HepG2 (cell line): ENCODE data around the gene POLA1. TPM values are rescaled to one million over a fixed set of nuclear protein-coding genes. Genes with fewer than 3 reads are reported as not detected.

Source experiments
- ATAC-seq: fragments of 200-7000 bp; cut with Tn5 transposase; 3 replicates; pipeline ENCODE4 v1.9.1; 2020; ENCODE audit warnings: mild to moderate bottlenecking, moderate library complexity
- BruUV-seq: library from RNA; stranded (reverse); fragments of 400-500 nt; replicated peaks from 2 replicates; lab custom pipeline; 2021; lab: Mats Ljungman, UMichigan
- CTCF ChIA-PET: fragments of 300-600 bp; formaldehyde crosslinking; extraction: SDS; loops from one replicate; lab custom pipeline; 2021; ENCODE audit warnings: low total read pairs, inconsistent platforms, low intra/inter-chr PET ratio; lab: Yijun Ruan, JAX
- POLR2A ChIA-PET: fragments of 350-600 bp; sonication (Branson Sonifier 250); formaldehyde crosslinking; loops from one replicate; lab custom pipeline; 2020; ENCODE audit warnings: antibody characterized with exemption, inconsistent platforms; lab: Yijun Ruan, JAX
- DNase-seq: peaks from one replicate; pipeline ENCODE4 v3.0.0-alpha.2; 2015; ENCODE audit warnings: low spot score
- FAIRE-seq: peaks from 3 replicates; lab custom pipeline; 2011; peaks lifted over from hg19 to GRCh38; lab: Jason Lieb, UNC
- H2AFZ ChIP-seq: one replicate; pipeline ENCODE4 v1.6.1; 2011; ENCODE audit warnings: low read length, inconsistent platforms
- H3K27ac ChIP-seq: fragments of 300-600 bp; 3 replicates; pipeline ENCODE4 v1.8.0; 2011; ENCODE audit warnings: mixed run types, mild to moderate bottlenecking, mixed read lengths, low read length, inconsistent platforms; ENCODE audit not compliant: insufficient read depth; ENCODE audit errors: extremely low read length
- H3K27me3 ChIP-seq, 2 experiments: fragments of 200-600 bp in 1 of 2; 2 replicates in 1 of 2; 3 replicates in 1 of 2; pipeline versions ENCODE4 v1.6.0 to v1.8.0; 2011; ENCODE audit warnings: low read length in 2 of 2, mild to moderate bottlenecking in 2 of 2, moderate library complexity in 2 of 2, inconsistent platforms in 1 of 2; ENCODE audit not compliant: insufficient read depth in 2 of 2, control insufficient read depth in 1 of 2
- H3K36me3 ChIP-seq, 2 experiments: fragments of 200-600 bp in 1 of 2; replicated peaks in 1 of 2; 2 replicates in 1 of 2; 3 replicates in 1 of 2; pipeline versions ENCODE4 v1.5.1 to v1.8.0; 2011; ENCODE audit warnings: low read length in 2 of 2, inconsistent platforms in 1 of 2; ENCODE audit not compliant: insufficient read depth in 2 of 2, control insufficient read depth in 1 of 2
- H3K4me1 ChIP-seq: 2 replicates; pipeline ENCODE4 v1.5.1; 2012; ENCODE audit warnings: low read length, inconsistent platforms; ENCODE audit not compliant: insufficient read depth
- H3K4me2 ChIP-seq: 2 replicates; pipeline ENCODE4 v1.6.0; 2011; ENCODE audit warnings: low read depth, low read length, inconsistent platforms
- H3K4me3 ChIP-seq, 3 experiments: fragments of 200-600 bp in 1 of 3; sonication (generic), shearing (Covaris generic) in 1 of 3; replicated peaks in 1 of 3; 2 replicates each; pipeline ENCODE4 v1.5.1; 2011 to 2016; ENCODE audit warnings: low read length in 3 of 3, inconsistent platforms in 2 of 3, low read depth in 2 of 3, mild to moderate bottlenecking in 2 of 3, control low read depth in 1 of 3, mixed read lengths in 1 of 3; ENCODE audit not compliant: insufficient read depth in 1 of 3
- H3K79me2 ChIP-seq: one replicate; pipeline ENCODE4 v1.6.1; 2011; ENCODE audit warnings: low read length, inconsistent platforms; ENCODE audit not compliant: insufficient read depth
- H3K9ac ChIP-seq: 2 replicates; pipeline ENCODE4 v1.6.0; 2011; ENCODE audit warnings: mild to moderate bottlenecking, low read depth, low read length, inconsistent platforms; ENCODE audit not compliant: insufficient read depth
- H3K9me3 ChIP-seq: 2 replicates; pipeline ENCODE4 v1.5.1; 2012; ENCODE audit warnings: mild to moderate bottlenecking, low read length
- H4K20me1 ChIP-seq: 2 replicates; pipeline ENCODE4 v1.6.0; 2011; ENCODE audit warnings: inconsistent platforms, mild to moderate bottlenecking, low read length, moderate library complexity; ENCODE audit not compliant: insufficient read depth
- ESRRA ChIP-seq: sonication (generic); formaldehyde crosslinking; IDR thresholded peaks from 2 replicates; pipeline ENCODE4 v1.5.1; 2020; ENCODE audit warnings: mild to moderate bottlenecking, low read depth, missing genetic modification reagents
- NKX3-1 ChIP-seq: sonication (generic); formaldehyde crosslinking; IDR thresholded peaks from 2 replicates; pipeline ENCODE4 v1.5.0; 2020; ENCODE audit warnings: missing genetic modification reagents
- NR3C1 ChIP-seq: sonication (generic); formaldehyde crosslinking; IDR thresholded peaks from 2 replicates; pipeline ENCODE4 v1.4.0; 2020; ENCODE audit warnings: missing genetic modification reagents
- SMARCE1 ChIP-seq: fragments of 450-650 bp; IDR thresholded peaks from 2 replicates; pipeline ENCODE4 v1.6.1; 2017; ENCODE audit warnings: borderline replicate concordance
- SNRNP70 ChIP-seq: fragments of 200-400 bp; formaldehyde crosslinking; IDR thresholded peaks from 2 replicates; pipeline ENCODE4 v1.6.1; 2017; ENCODE audit warnings: mild to moderate bottlenecking, low read depth, low read length, moderate library complexity
- ZC3H4 ChIP-seq: sonication (generic); formaldehyde crosslinking; IDR thresholded peaks from 2 replicates; pipeline ENCODE4 v1.4.0; 2020; ENCODE audit warnings: missing genetic modification reagents, borderline replicate concordance
- ZNF160 ChIP-seq: sonication (generic); formaldehyde crosslinking; IDR thresholded peaks from 2 replicates; pipeline ENCODE4 v1.8.0; 2022; ENCODE audit warnings: mild to moderate bottlenecking, inconsistent platforms, missing genetic modification reagents
- ZNF260 ChIP-seq: sonication (generic); formaldehyde crosslinking; IDR thresholded peaks from 2 replicates; pipeline ENCODE4 v1.4.0; 2020; ENCODE audit warnings: missing genetic modification reagents, low read depth, mild to moderate bottlenecking, borderline replicate concordance
- WGBS: methylation state at CpG from one replicate; pipeline ENCODE4 v1.1.6; 2017; ENCODE audit warnings: low lambda C conversion rate; 5-methylcytosine and 5-hydroxymethylcytosine counted together
- in situ Hi-C: cut with HindIII; loops from 2 replicates; pipeline ENCODE4 v1.10.0; 2017; ENCODE audit warnings: low pct_unique_long_range_greater_than_20kb; ENCODE audit not compliant: extremely low pct_ligation_motif_present
- intact Hi-C: fragments of 100-400 bp; cut with micrococcal nuclease; formaldehyde crosslinking; loops from one replicate; pipeline ENCODE4 v1.10.0; 2022; ENCODE audit not compliant: unreplicated experiment
- polyA plus RNA-seq, 8 experiments: library from polyadenylated mRNA; depleted of rRNA in 3 of 8; stranded (reverse) in 7 of 8; unstranded in 1 of 8; fragments of >200 nt; fragmentation: Illumina TruSeq in 4 of 8; extraction: Trizol in 4 of 8; gene quantifications; 2 replicates each; pipeline versions ENCODE4 v1.2.1 to v1.2.3, GENCODE V29; 2011 to 2016; ENCODE audit warnings: low read depth in 4 of 8, missing spikeins in 1 of 8, mixed read lengths in 1 of 8; ENCODE audit not compliant: insufficient read depth in 1 of 8
- total RNA-seq, 5 experiments: library from RNA; depleted of rRNA; stranded (reverse); fragments of >200 nt; fragmentation: Illumina TruSeq; extraction: Trizol; gene quantifications; 2 replicates each; pipeline ENCODE4 v1.2.3, GENCODE V29; 2016; ENCODE audit warnings: low read depth in 1 of 5
- TF ChIP-seq, protein P1 (sequence below): sonication (generic); formaldehyde crosslinking; conservative IDR thresholded peaks from 2 replicates; pipeline ENCODE4 v1.4.0; 2020; ENCODE audit warnings: missing genetic modification reagents
- TF ChIP-seq, protein P2 (sequence below): sonication (generic); formaldehyde crosslinking; IDR thresholded peaks from one replicate; pipeline ENCODE4 v1.5.1; 2020; ENCODE audit warnings: mild to moderate bottlenecking, missing genetic modification reagents; ENCODE audit errors: not compliant biosample characterization
- TF ChIP-seq, protein P3 (sequence below): sonication (generic); formaldehyde crosslinking; IDR thresholded peaks from 2 replicates; pipeline ENCODE4 v1.8.0; 2022; ENCODE audit warnings: mild to moderate bottlenecking, missing genetic modification reagents, moderate library complexity

POLA1 gene
- total and polyA plus RNA-seq, 2 of the 13 experiments (the other 11 are each of a cell fraction or from before 2014, with no cell fraction given) = 3.3 to 26.5 TPM

DNA sequence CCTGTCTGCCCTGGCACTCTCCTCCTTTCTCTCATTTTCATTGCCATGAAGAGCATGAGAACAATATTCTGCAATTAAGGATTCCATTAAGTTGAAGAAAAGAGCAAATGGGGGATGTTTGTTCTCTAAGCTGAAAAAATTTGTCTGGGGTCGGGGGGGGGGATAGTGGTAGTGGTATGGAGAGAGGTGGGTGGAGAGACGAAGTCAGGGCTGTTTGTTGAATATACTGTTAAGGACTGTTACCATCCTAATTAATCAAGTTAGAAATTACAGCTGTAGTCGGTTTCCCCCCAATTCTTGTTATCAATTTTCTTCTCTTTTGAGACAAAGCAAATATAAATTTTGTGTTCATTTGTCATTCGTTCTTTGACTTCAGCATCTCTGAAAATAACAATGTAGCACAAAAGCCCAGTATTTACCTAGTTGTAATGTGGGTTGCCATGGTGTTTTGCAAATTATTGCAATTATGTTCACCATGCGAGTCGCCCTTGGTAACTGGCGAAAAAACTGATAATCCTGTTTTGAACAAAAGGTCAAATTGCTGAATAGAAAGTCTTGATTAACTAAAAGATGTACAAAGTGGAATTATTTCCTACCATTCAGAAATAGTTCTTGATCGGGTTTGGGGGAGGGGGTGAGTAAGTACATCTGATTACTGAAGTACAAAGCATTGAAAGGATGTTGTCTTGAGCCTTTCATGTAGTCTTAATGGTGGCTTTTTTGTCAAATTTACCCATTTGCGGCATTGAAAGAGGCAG is 183.0 kb downstream of the POLA1 start:
- ChIA-PET POLR2A (no interaction called here), CTCF (no interaction called here)
- Histone ChIP-seq H3K27me3 (no peaks in the 10 kb centered on the region), H3K9me3 (no peaks in the 10 kb centered on the region), H3K79me2 (no peaks in the 10 kb centered on the region), H3K4me3 (no peak overlapping the region), H3K27ac (no peak overlapping the region), H3K4me2 (no peak overlapping the region), H2AFZ (no peak overlapping the region), H3K4me1 (peaks cover 13% of the 10 kb centered on the region), H3K36me3 (no peaks in the 10 kb centered on the region), H3K9ac (no peak overlapping the region), H4K20me1 (no peaks in the 10 kb centered on the region)
- BruUV-seq = no TSS peak
- no peak for DNase-seq
- ATAC-seq = no peak
- intact Hi-C loops (no loop called here), in situ Hi-C loops (no loop called here)
- WGBS = 95% methylated on average over 9 of the region's 9 CpGs
- FAIRE-seq = no peak
- no peak for TF ChIP-seq SNRNP70
- TF ChIP-seq, protein P1, sequence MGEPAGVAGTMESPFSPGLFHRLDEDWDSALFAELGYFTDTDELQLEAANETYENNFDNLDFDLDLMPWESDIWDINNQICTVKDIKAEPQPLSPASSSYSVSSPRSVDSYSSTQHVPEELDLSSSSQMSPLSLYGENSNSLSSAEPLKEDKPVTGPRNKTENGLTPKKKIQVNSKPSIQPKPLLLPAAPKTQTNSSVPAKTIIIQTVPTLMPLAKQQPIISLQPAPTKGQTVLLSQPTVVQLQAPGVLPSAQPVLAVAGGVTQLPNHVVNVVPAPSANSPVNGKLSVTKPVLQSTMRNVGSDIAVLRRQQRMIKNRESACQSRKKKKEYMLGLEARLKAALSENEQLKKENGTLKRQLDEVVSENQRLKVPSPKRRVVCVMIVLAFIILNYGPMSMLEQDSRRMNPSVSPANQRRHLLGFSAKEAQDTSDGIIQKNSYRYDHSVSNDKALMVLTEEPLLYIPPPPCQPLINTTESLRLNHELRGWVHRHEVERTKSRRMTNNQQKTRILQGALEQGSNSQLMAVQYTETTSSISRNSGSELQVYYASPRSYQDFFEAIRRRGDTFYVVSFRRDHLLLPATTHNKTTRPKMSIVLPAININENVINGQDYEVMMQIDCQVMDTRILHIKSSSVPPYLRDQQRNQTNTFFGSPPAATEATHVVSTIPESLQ (CRISPR knock-in tag) = no peak
- TF ChIP-seq SMARCE1 = no peak
- TF ChIP-seq ZC3H4 = no peak
- TF ChIP-seq ZNF160 (CRISPR knock-in tag) = no peak
- TF ChIP-seq, protein P2, sequence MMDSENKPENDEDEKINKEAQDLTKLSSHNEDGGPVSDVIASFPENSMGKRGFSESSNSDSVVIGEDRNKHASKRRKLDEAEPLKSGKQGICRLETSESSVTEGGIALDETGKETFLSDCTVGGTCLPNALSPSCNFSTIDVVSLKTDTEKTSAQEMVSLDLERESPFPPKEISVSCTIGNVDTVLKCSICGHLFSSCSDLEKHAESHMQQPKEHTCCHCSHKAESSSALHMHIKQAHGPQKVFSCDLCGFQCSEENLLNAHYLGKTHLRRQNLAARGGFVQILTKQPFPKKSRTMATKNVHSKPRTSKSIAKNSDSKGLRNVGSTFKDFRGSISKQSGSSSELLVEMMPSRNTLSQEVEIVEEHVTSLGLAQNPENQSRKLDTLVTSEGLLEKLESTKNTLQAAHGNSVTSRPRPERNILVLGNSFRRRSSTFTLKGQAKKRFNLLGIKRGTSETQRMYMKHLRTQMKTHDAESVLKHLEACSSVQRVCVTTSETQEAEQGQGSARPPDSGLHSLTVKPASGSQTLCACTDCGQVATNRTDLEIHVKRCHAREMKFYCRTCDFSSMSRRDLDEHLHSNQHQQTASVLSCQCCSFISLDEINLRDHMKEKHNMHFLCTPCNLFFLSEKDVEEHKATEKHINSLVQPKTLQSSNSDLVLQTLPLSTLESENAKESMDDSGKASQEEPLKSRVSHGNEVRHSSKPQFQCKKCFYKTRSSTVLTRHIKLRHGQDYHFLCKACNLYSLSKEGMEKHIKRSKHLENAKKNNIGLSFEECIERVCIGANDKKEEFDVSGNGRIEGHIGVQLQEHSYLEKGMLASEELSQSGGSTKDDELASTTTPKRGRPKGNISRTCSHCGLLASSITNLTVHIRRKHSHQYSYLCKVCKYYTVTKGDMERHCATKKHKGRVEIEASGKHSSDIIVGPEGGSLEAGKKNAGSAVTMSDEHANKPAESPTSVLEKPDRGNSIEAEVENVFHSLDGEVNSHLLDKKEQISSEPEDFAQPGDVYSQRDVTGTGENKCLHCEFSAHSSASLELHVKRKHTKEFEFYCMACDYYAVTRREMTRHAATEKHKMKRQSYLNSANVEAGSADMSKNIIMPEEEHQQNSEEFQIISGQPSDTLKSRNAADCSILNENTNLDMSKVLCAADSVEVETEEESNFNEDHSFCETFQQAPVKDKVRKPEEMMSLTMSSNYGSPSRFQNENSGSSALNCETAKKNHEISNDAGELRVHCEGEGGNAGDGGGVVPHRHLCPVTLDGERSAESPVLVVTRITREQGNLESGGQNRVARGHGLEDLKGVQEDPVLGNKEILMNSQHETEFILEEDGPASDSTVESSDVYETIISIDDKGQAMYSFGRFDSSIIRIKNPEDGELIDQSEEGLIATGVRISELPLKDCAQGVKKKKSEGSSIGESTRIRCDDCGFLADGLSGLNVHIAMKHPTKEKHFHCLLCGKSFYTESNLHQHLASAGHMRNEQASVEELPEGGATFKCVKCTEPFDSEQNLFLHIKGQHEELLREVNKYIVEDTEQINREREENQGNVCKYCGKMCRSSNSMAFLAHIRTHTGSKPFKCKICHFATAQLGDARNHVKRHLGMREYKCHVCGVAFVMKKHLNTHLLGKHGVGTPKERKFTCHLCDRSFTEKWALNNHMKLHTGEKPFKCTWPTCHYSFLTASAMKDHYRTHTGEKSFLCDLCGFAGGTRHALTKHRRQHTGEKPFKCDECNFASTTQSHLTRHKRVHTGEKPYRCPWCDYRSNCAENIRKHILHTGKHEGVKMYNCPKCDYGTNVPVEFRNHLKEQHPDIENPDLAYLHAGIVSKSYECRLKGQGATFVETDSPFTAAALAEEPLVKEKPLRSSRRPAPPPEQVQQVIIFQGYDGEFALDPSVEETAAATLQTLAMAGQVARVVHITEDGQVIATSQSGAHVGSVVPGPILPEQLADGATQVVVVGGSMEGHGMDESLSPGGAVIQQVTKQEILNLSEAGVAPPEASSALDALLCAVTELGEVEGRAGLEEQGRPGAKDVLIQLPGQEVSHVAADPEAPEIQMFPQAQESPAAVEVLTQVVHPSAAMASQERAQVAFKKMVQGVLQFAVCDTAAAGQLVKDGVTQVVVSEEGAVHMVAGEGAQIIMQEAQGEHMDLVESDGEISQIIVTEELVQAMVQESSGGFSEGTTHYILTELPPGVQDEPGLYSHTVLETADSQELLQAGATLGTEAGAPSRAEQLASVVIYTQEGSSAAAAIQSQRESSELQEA (CRISPR knock-in tag) = no peak
- TF ChIP-seq ESRRA (CRISPR knock-in tag) = no peak
- TF ChIP-seq ZNF260 (CRISPR knock-in tag) = no peak
- no peak for TF ChIP-seq NKX3-1 (CRISPR knock-in tag)
- no peak for TF ChIP-seq NR3C1 (CRISPR knock-in tag)
- TF ChIP-seq, protein P3, sequence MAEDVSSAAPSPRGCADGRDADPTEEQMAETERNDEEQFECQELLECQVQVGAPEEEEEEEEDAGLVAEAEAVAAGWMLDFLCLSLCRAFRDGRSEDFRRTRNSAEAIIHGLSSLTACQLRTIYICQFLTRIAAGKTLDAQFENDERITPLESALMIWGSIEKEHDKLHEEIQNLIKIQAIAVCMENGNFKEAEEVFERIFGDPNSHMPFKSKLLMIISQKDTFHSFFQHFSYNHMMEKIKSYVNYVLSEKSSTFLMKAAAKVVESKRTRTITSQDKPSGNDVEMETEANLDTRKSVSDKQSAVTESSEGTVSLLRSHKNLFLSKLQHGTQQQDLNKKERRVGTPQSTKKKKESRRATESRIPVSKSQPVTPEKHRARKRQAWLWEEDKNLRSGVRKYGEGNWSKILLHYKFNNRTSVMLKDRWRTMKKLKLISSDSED (CRISPR knock-in tag) = no peak
